Tibial nerve (tissue), 4 donors: ENCODE measurements around the gene PLEKHM1.
"Not testable (repeated sequence)": the region's sequence is repeated elsewhere in the genome, so short reads cannot be mapped to it uniquely, and the experiment has no call there.

Experiments
- EP300 ChIP-seq, 2 donors: sonication (generic); formaldehyde crosslinking; IDR thresholded peaks; one replicate each; pipeline ENCODE4 v1.6.1; 2017; ENCODE audit warnings: antibody characterized with exemption in 2 of 2, mild to moderate bottlenecking in 1 of 2
- POLR2A ChIP-seq, 2 donors: fragments of 450-650 bp; IDR thresholded peaks; one replicate each; pipeline ENCODE4 v1.6.1; 2017; ENCODE audit warnings: antibody characterized with exemption in 2 of 2, mild to moderate bottlenecking in 2 of 2, moderate library complexity in 2 of 2
- TF ChIP-seq, protein P1 (sequence below), 5 experiments: fragments of 200-600 bp in 3 of 5; fragments of 450-650 bp in 2 of 5; sonication (generic) in 3 of 5; IDR thresholded peaks; one replicate each; pipeline ENCODE4 v1.5.1; 2016 to 2019; ENCODE audit warnings: antibody characterized with exemption in 5 of 5, mild to moderate bottlenecking in 3 of 5, moderate library complexity in 2 of 5

GRCh38 chr17:45475436-45475835 is 15.1 kb downstream of the PLEKHM1 start:
- not testable (repeated sequence) for TF ChIP-seq POLR2A, EP300 (IDR thresholded peaks at IDR 0.05)
- TF ChIP-seq, protein P1, sequence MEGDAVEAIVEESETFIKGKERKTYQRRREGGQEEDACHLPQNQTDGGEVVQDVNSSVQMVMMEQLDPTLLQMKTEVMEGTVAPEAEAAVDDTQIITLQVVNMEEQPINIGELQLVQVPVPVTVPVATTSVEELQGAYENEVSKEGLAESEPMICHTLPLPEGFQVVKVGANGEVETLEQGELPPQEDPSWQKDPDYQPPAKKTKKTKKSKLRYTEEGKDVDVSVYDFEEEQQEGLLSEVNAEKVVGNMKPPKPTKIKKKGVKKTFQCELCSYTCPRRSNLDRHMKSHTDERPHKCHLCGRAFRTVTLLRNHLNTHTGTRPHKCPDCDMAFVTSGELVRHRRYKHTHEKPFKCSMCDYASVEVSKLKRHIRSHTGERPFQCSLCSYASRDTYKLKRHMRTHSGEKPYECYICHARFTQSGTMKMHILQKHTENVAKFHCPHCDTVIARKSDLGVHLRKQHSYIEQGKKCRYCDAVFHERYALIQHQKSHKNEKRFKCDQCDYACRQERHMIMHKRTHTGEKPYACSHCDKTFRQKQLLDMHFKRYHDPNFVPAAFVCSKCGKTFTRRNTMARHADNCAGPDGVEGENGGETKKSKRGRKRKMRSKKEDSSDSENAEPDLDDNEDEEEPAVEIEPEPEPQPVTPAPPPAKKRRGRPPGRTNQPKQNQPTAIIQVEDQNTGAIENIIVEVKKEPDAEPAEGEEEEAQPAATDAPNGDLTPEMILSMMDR (IDR thresholded peaks at IDR 0.05) = not testable (repeated sequence)
